IPS-18a (cell line): ENCODE measurements around the gene COMMD10.

Source experiments
- H3K27ac ChIP-seq: one replicate; pipeline ENCODE4 v1.5.1; 2013; ENCODE audit warnings: low read length
- H3K27me3 ChIP-seq: one replicate; pipeline ENCODE4 v1.6.1; 2013; ENCODE audit warnings: mild to moderate bottlenecking, low read length; ENCODE audit not compliant: control insufficient read depth, insufficient read depth
- H3K36me3 ChIP-seq: one replicate; pipeline ENCODE4 v1.6.1; 2013; ENCODE audit warnings: low read depth, low read length; ENCODE audit not compliant: control insufficient read depth
- H3K4me1 ChIP-seq: one replicate; pipeline ENCODE4 v1.6.1; 2013; ENCODE audit warnings: low read depth, low read length; ENCODE audit not compliant: control insufficient read depth
- H3K4me3 ChIP-seq: one replicate; pipeline ENCODE4 v1.5.1; 2013; ENCODE audit warnings: low read length
- H3K9ac ChIP-seq: one replicate; pipeline ENCODE4 v1.6.1; 2013; ENCODE audit warnings: mild to moderate bottlenecking, low read length, moderate library complexity
- H3K9me3 ChIP-seq: one replicate; pipeline ENCODE4 v1.6.1; 2013; ENCODE audit warnings: low read depth, low read length; ENCODE audit not compliant: control insufficient read depth

Gene COMMD10

GRCh38 chr5:116318091-116318854 is 233.4 kb downstream of the COMMD10 start:
- H3K27ac ChIP-seq, result no peak overlapping the region
- H3K27me3 ChIP-seq, result no peaks in the 10 kb centered on the region
- no peaks in the 10 kb centered on the region for H3K9me3 ChIP-seq
- no peak overlapping the region for H3K9ac ChIP-seq
- H3K4me1 ChIP-seq, result no peaks in the 10 kb centered on the region
- H3K4me3 ChIP-seq, result no peak overlapping the region
- no peaks in the 10 kb centered on the region for H3K36me3 ChIP-seq

- Histone ChIP-seq H3K4me1 (no peaks in the 10 kb centered on the region), H3K9ac (no peak overlapping the region), H3K36me3 (no peaks in the 10 kb centered on the region), H3K9me3 (no peaks in the 10 kb centered on the region), H3K27ac (no peak overlapping the region), H3K4me3 (no peak overlapping the region), H3K27me3 (no peaks in the 10 kb centered on the region)
Observed at GRCh38 chr5:116320486-116320885, 235.7 kb downstream of the COMMD10 start.

- no peaks in the 10 kb centered on the region for H3K36me3 ChIP-seq
- no peak overlapping the region for H3K27ac ChIP-seq
- H3K4me1 ChIP-seq, result no peaks in the 10 kb centered on the region
- H3K9ac ChIP-seq, result no peak overlapping the region
- H3K9me3 ChIP-seq, result peaks cover 10% of the 10 kb centered on the region
- H3K4me3 ChIP-seq, result no peak overlapping the region
- H3K27me3 ChIP-seq, result no peaks in the 10 kb centered on the region
Observed at GRCh38 chr5:116329503-116329902, 244.7 kb downstream of the COMMD10 start.

GRCh38 chr5:116340799-116341198 is 256.0 kb downstream of the COMMD10 start:
- Histone ChIP-seq H3K36me3 (no peaks in the 10 kb centered on the region), H3K27me3 (no peaks in the 10 kb centered on the region), H3K27ac (no peak overlapping the region), H3K4me1 (peaks cover 9% of the 10 kb centered on the region), H3K9me3 (peaks cover 4% of the 10 kb centered on the region), H3K9ac (no peak overlapping the region), H3K4me3 (no peak overlapping the region)
